OCI-LY7 (cell line): ENCODE data around the gene SPESP1.

Experiments used
- EZH2phosphoT487 ChIP-seq: fragments of 200-600 bp; sonication (generic); IDR thresholded peaks from 2 replicates; pipeline ENCODE4 v1.6.1; 2018; ENCODE audit warnings: low read depth, borderline replicate concordance, mild to moderate bottlenecking, mixed run types, antibody characterized with exemption, low read length, moderate library complexity, mixed read lengths
- TF ChIP-seq, protein P1 (sequence below): fragments of 200-600 bp; sonication (generic); conservative IDR thresholded peaks from 2 replicates; pipeline ENCODE4 v1.5.1; 2014; ENCODE audit warnings: mild to moderate bottlenecking, antibody characterized with exemption, low read length, moderate library complexity, mixed read lengths

- no peak for TF ChIP-seq EZH2phosphoT487
- TF ChIP-seq, protein P1, sequence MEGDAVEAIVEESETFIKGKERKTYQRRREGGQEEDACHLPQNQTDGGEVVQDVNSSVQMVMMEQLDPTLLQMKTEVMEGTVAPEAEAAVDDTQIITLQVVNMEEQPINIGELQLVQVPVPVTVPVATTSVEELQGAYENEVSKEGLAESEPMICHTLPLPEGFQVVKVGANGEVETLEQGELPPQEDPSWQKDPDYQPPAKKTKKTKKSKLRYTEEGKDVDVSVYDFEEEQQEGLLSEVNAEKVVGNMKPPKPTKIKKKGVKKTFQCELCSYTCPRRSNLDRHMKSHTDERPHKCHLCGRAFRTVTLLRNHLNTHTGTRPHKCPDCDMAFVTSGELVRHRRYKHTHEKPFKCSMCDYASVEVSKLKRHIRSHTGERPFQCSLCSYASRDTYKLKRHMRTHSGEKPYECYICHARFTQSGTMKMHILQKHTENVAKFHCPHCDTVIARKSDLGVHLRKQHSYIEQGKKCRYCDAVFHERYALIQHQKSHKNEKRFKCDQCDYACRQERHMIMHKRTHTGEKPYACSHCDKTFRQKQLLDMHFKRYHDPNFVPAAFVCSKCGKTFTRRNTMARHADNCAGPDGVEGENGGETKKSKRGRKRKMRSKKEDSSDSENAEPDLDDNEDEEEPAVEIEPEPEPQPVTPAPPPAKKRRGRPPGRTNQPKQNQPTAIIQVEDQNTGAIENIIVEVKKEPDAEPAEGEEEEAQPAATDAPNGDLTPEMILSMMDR: no peak
These were observed 52.7 kb downstream of the SPESP1 start for GRCh38 chr15:68982976-68983563.
